Choroid plexus epithelial cell (primary cell): ENCODE results near the gene ERCC6L.

ENCODE experiments used
- DNase-seq: peaks from one replicate; pipeline ENCODE4 v3.0.0-alpha.2; 2010; ENCODE audit warnings: low read depth
- H3K4me3 ChIP-seq: 2 replicates; pipeline ENCODE4 v1.5.1; 2011; ENCODE audit warnings: low read depth, mild to moderate bottlenecking, control low read depth, low read length, moderate library complexity
- CTCF ChIP-seq: conservative IDR thresholded peaks from 2 replicates; pipeline ENCODE4 v1.5.1; 2011; ENCODE audit warnings: low read depth, mild to moderate bottlenecking, control low read depth, inconsistent platforms, low read length, moderate library complexity

The ERCC6L gene

GRCh38 chrX:72265263-72265662 is 26.4 kb upstream of the ERCC6L start:
- no peak overlapping the region for H3K4me3 ChIP-seq
- TF ChIP-seq CTCF: no peak
- no peak for DNase-seq

GRCh38 chrX:72262077-72262476 is 23.2 kb upstream of the ERCC6L start:
- TF ChIP-seq CTCF: no peak
- no peak overlapping the region for H3K4me3 ChIP-seq
- no peak for DNase-seq

GRCh38 chrX:72260448-72260847 is 21.6 kb upstream of the ERCC6L start:
- no peak overlapping the region for H3K4me3 ChIP-seq
- TF ChIP-seq CTCF: no peak
- DNase-seq: no peak

GRCh38 chrX:72258174-72258573 is 19.3 kb upstream of the ERCC6L start:
- TF ChIP-seq CTCF: no peak
- DNase-seq: peak; percentile 83
- no peak overlapping the region for H3K4me3 ChIP-seq

GRCh38 chrX:72255864-72256263 is 17.0 kb upstream of the ERCC6L start:
- no peak for DNase-seq
- TF ChIP-seq CTCF: no peak

GRCh38 chrX:72255445-72255844 is 16.6 kb upstream of the ERCC6L start:
- no peak for TF ChIP-seq CTCF
- no peak for DNase-seq
- H3K4me3 ChIP-seq: peak overlapping the region; percentile 32

More at GRCh38 chrX:72255864-72256263, 17.0 kb upstream of the ERCC6L start:
- no peak overlapping the region for H3K4me3 ChIP-seq

- no peak overlapping the region for H3K4me3 ChIP-seq
- no peak for DNase-seq
- no peak for TF ChIP-seq CTCF
These were observed 16.0 kb upstream of the ERCC6L start for GRCh38 chrX:72254816-72255215.
